ENCODE results near the gene PRXL2B.
A peak's percentile ranks its signal among the peaks of the same experiment; 100 is the strongest.
"Not testable (repeated sequence)": the region's sequence is repeated elsewhere in the genome, so short reads cannot be mapped to it uniquely, and the experiment has no call there.

The PRXL2B gene

GRCh38 chr1:2570332-2570731 is 16.2 kb upstream of the PRXL2B start:
- Histone ChIP-seq H3K9ac (ENCODE audit: low read length) (no peak overlapping the region), H3K4me1 (ENCODE audit: control insufficient read depth, insufficient read depth, low read length) (peaks cover 15% of the 10 kb centered on the region), H3K36me3 (ENCODE audit: control insufficient read depth, insufficient read depth, low read length) (no peaks in the 10 kb centered on the region), H3K9me3 (ENCODE audit: control insufficient read depth, low read length) (no peaks in the 10 kb centered on the region), H3K4me3 (ENCODE audit: low read length) (no peak overlapping the region), H3K27me3 (ENCODE audit: control insufficient read depth, insufficient read depth, low read length) (peaks cover 3% of the 10 kb centered on the region)

DNA sequence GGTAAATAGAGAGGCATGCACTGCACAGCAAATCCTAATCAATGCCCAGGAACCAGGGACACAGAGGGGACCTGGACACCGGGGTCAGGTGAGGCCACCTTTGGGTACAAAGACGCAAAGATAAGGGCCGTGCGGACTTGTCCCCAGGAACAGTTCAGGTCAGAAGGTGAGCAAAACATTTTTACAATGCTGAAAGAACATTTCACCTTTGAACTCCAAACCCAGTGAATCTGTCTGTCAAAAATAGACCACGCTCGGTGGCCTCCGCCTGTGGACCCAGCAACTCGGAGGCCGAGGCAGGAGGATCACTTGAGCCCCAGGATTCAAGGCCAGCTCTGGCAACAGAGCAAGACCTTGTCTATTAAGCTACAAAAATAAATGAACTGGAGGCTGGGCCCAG is 15.2 kb upstream of the PRXL2B start:
- Histone ChIP-seq H3K36me3 (ENCODE audit: control insufficient read depth, insufficient read depth, low read length) (no peaks in the 10 kb centered on the region), H3K9me3 (ENCODE audit: control insufficient read depth, low read length) (no peaks in the 10 kb centered on the region), H3K27me3 (ENCODE audit: control insufficient read depth, insufficient read depth, low read length) (no peaks in the 10 kb centered on the region), H3K9ac (ENCODE audit: low read length) (no peak overlapping the region), H3K4me3 (ENCODE audit: low read length) (no peak overlapping the region), H3K4me1 (ENCODE audit: control insufficient read depth, insufficient read depth, low read length) (peaks cover 16% of the 10 kb centered on the region)

- no peak overlapping the region for H3K4me3 ChIP-seq (ENCODE audit: low read length)
- no peak overlapping the region for H3K9ac ChIP-seq (ENCODE audit: low read length)
- no peaks in the 10 kb centered on the region for H3K36me3 ChIP-seq (ENCODE audit: control insufficient read depth, insufficient read depth, low read length)
- no peaks in the 10 kb centered on the region for H3K9me3 ChIP-seq (ENCODE audit: control insufficient read depth, low read length)
- no peaks in the 10 kb centered on the region for H3K27me3 ChIP-seq (ENCODE audit: control insufficient read depth, insufficient read depth, low read length)
- peaks cover 30% of the 10 kb centered on the region for H3K4me1 ChIP-seq (ENCODE audit: control insufficient read depth, insufficient read depth, low read length)
These were observed 13.2 kb upstream of the PRXL2B start for GRCh38 chr1:2573250-2573920.

- Histone ChIP-seq H3K27me3 (ENCODE audit: control insufficient read depth, insufficient read depth, low read length) (no peaks in the 10 kb centered on the region), H3K4me3 (ENCODE audit: low read length) (no peak overlapping the region), H3K9ac (ENCODE audit: low read length) (no peak overlapping the region), H3K36me3 (ENCODE audit: control insufficient read depth, insufficient read depth, low read length) (no peaks in the 10 kb centered on the region), H3K4me1 (ENCODE audit: control insufficient read depth, insufficient read depth, low read length) (peaks cover 37% of the 10 kb centered on the region), H3K9me3 (ENCODE audit: control insufficient read depth, low read length) (no peaks in the 10 kb centered on the region)
These were observed 12.2 kb upstream of the PRXL2B start for GRCh38 chr1:2574350-2574749.

DNA sequence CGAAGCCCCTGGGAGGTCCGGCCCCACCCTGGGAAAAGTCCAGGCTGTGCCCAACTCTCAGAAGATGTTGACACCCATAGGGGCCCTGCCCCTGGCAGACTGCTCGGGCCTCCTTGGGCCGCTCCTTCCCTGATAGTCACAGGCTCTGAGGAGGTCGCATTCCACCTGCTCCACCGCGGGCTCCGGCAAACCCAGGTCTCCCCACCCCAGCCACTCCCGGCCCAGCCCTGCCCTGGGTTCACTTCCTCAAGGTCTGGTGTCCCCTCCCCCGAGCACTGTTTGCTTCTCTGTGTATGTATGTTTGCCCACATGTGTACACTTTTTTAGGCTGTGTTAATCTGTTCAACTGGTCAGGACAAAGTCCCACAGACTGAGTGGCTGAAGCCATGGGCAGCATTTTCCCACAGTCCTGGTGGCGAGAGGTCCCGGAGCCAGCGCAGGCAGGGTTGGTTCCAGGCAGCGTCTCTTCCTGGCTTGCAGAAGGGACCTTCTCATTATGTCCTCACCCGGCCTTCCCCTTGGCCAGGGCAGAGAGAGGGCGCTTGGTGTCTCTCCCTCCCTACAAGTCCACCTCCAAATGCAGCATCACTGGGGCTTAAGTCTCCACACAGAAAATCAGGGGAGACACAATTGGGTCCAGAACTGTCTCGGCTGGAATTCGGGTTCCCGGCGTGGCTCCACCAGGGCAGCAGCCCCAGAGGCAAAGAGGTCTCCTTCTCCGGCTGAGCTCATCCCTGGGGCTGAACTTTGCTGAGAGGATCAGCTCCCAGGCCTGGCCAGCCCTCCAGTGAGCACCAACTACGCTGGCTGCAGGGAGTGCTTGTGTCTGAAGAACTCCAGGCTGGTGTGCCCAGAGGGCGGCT is 10.5 kb upstream of the PRXL2B start:
- H3K4me3 ChIP-seq (ENCODE audit: low read length) = peak overlapping the region; percentile 3
- H3K9ac ChIP-seq (ENCODE audit: low read length) = peak overlapping the region; percentile 57
- no peaks in the 10 kb centered on the region for H3K36me3 ChIP-seq (ENCODE audit: control insufficient read depth, insufficient read depth, low read length)
- no peaks in the 10 kb centered on the region for H3K9me3 ChIP-seq (ENCODE audit: control insufficient read depth, low read length)
- H3K4me1 ChIP-seq (ENCODE audit: control insufficient read depth, insufficient read depth, low read length) = peaks cover 42% of the 10 kb centered on the region
- H3K27me3 ChIP-seq (ENCODE audit: control insufficient read depth, insufficient read depth, low read length) = no peaks in the 10 kb centered on the region

DNA sequence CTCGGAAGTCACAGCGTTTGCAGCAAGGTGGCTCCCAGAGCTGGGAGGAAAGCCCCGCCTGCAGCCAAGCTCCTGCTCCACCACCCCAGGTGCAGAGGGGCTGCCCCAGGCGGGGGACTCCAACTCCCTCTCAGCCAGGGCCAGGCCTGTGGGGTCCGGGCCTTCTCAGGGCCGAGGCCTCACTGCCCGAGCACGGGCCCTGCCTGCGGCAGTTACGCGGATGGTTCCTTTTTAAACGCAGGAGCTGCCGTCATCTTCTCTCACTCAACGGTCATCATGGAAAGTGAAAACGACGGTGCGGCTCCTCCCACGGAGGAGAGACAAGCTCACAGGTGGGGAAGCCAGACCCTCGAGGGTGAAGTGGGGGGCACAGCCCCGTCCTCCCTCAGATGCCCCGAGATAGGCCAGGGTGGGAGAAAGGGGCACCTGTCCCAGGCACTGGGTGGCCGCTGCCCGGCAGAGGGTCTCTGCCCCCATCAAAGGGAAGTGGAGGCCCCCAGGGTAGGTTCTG is 9.0 kb upstream of the PRXL2B start:
- not testable (repeated sequence) for H3K27me3 ChIP-seq (ENCODE audit: control insufficient read depth, insufficient read depth, low read length); H3K9me3 ChIP-seq (ENCODE audit: control insufficient read depth, low read length); H3K36me3 ChIP-seq (ENCODE audit: control insufficient read depth, insufficient read depth, low read length)
- Histone ChIP-seq H3K4me3 (ENCODE audit: low read length) (peak overlapping the region; percentile 17), H3K4me1 (ENCODE audit: control insufficient read depth, insufficient read depth, low read length) (peaks cover 42% of the 10 kb centered on the region), H3K9ac (ENCODE audit: low read length) (peak overlapping the region; percentile 72)

GRCh38 chr1:2578758-2579118 is 7.8 kb upstream of the PRXL2B start:
- H3K36me3 ChIP-seq (ENCODE audit: control insufficient read depth, insufficient read depth, low read length) = no peaks in the 10 kb centered on the region
- no peak overlapping the region for H3K4me3 ChIP-seq (ENCODE audit: low read length)
- peaks cover 47% of the 10 kb centered on the region for H3K4me1 ChIP-seq (ENCODE audit: control insufficient read depth, insufficient read depth, low read length)
- peak overlapping the region; percentile 72 for H3K9ac ChIP-seq (ENCODE audit: low read length)
- H3K27me3 ChIP-seq (ENCODE audit: control insufficient read depth, insufficient read depth, low read length) = no peaks in the 10 kb centered on the region
- no peaks in the 10 kb centered on the region for H3K9me3 ChIP-seq (ENCODE audit: control insufficient read depth, low read length)

DNA sequence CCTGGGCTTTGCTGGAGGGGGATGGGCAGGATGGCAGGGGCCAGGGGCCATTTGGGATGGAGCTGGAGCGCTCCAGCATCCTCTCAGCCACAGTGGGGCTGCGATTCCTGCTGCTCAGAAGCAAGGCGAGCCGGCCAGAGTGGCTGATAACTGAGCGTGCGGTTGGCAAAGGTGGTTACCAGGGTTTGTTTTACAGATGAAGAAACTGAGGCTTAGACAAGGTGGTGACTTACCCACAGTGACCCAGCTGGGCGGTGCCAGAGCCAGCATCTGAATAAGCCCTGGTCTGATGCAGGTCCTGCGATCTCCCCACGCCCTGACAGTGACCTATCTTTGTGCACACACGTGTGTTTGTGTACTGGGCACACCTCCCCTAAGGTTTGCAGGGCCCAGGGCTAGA is 5.9 kb upstream of the PRXL2B start:
- H3K36me3 ChIP-seq (ENCODE audit: control insufficient read depth, insufficient read depth, low read length) = no peaks in the 10 kb centered on the region
- H3K9me3 ChIP-seq (ENCODE audit: control insufficient read depth, low read length) = no peaks in the 10 kb centered on the region
- H3K9ac ChIP-seq (ENCODE audit: low read length) = peak overlapping the region; percentile 22
- peaks cover 56% of the 10 kb centered on the region for H3K4me1 ChIP-seq (ENCODE audit: control insufficient read depth, insufficient read depth, low read length)
- H3K27me3 ChIP-seq (ENCODE audit: control insufficient read depth, insufficient read depth, low read length) = no peaks in the 10 kb centered on the region
- H3K4me3 ChIP-seq (ENCODE audit: low read length) = no peak overlapping the region

DNA sequence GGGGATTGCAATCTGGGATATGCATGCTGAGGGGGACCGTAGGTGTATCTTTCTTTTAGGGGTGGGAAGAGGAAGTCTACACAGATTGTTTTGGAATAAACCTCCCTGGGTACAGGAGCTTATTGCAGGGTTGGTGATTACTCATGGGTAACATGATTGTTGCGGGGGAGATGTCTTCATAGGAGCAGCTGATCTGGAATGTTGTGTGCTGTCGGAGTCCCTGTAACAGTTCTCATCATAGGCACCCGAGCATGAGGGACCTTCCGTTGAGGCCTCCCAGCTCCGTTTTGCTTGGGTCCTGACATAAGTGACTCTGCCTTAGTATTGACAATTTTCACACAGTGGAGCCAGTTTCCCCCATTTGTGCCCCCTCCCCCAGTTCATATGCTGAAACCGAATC is 4.2 kb upstream of the PRXL2B start:
- Histone ChIP-seq H3K4me3 (ENCODE audit: low read length) (no peak overlapping the region), H3K27me3 (ENCODE audit: control insufficient read depth, insufficient read depth, low read length) (no peaks in the 10 kb centered on the region), H3K9ac (ENCODE audit: low read length) (no peak overlapping the region), H3K9me3 (ENCODE audit: control insufficient read depth, low read length) (no peaks in the 10 kb centered on the region), H3K4me1 (ENCODE audit: control insufficient read depth, insufficient read depth, low read length) (peaks cover 44% of the 10 kb centered on the region), H3K36me3 (ENCODE audit: control insufficient read depth, insufficient read depth, low read length) (no peaks in the 10 kb centered on the region)

DNA sequence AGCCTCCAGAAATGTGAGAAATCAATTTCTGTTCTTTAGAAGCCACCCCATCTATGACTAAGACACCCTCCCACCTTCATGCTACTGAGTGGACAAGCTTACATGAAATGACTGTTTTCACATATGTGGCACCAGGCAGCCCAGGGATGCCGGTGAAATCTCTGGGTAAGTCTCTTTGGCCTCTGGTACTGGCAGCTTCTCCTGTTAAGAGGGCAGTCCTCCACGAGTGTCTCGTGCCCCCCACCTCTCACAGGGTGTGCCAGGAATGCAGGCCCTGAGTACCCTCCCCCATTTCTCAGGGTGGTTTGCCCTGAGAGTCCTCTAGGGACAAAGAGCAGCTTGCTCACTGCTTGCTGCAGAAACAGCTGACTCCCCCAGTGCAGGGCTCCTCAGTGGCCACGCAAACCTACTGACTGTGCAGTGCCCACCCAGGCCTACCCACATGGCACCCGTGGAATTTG is 3.2 kb upstream of the PRXL2B start:
- Histone ChIP-seq H3K4me1 (ENCODE audit: control insufficient read depth, insufficient read depth, low read length) (peaks cover 43% of the 10 kb centered on the region), H3K9ac (ENCODE audit: low read length) (no peak overlapping the region), H3K4me3 (ENCODE audit: low read length) (no peak overlapping the region), H3K27me3 (ENCODE audit: control insufficient read depth, insufficient read depth, low read length) (no peaks in the 10 kb centered on the region), H3K36me3 (ENCODE audit: control insufficient read depth, insufficient read depth, low read length) (no peaks in the 10 kb centered on the region), H3K9me3 (ENCODE audit: control insufficient read depth, low read length) (no peaks in the 10 kb centered on the region)

DNA sequence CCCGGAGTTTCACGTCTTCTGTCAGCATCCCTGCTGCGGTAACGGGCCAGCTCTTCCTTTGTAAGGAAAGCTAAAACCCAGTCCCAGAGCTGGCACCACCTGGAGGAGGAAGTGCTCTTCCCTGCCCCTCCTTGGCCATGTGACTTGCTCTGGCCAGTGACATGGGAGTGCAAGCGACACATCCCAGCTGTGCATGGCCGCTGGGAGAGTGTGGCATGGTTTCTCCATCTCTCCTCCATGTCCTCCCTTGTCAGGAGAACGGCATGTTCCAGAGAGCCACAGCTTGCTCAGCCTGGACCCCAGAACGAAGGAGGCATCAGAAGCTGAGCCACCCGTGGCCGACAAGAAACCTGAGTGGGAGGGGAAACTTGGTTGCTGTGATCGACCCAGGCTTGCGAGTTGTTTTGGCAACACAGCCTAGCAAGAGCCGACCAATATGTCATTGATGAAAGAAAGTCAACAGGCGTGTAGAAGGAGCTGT is 2.7 kb upstream of the PRXL2B start:
- H3K4me1 ChIP-seq (ENCODE audit: control insufficient read depth, insufficient read depth, low read length) = peaks cover 41% of the 10 kb centered on the region
- no peaks in the 10 kb centered on the region for H3K27me3 ChIP-seq (ENCODE audit: control insufficient read depth, insufficient read depth, low read length)
- no peak overlapping the region for H3K4me3 ChIP-seq (ENCODE audit: low read length)
- H3K9ac ChIP-seq (ENCODE audit: low read length) = no peak overlapping the region
- no peaks in the 10 kb centered on the region for H3K9me3 ChIP-seq (ENCODE audit: control insufficient read depth, low read length)
- H3K36me3 ChIP-seq (ENCODE audit: control insufficient read depth, insufficient read depth, low read length) = no peaks in the 10 kb centered on the region

DNA sequence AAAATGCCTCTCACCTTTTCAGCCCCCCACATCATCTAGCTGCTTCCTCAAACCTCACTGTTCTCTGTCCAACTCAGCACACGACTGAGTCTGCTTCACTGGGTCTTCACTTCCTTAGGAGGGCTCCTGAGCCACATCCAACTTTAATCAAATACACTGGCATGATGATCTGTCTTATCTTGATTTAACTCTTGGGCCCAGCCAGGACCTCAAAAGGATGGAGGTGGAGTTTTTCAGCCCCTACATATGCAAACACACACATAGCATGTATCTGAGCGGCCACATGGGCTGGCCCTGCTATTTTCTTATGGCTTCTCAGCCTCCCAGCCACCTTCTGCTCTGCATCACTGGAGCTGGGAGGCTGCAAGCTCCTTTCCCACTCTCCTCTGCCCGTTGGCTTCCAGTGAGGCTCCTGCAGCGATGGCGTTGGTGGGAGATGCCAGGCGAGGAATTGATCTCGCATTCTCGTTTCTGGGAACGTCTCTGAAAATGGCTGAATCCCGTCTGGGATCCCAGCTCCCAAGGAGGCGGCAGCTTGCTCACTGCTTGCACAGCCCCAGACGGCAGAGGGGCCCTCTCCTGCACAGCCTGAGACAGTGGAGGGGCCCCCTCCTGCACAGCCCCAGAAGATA is 1.8 kb upstream of the PRXL2B start:
- Histone ChIP-seq H3K36me3 (ENCODE audit: control insufficient read depth, insufficient read depth, low read length) (no peaks in the 10 kb centered on the region), H3K4me3 (ENCODE audit: low read length) (peak overlapping the region; percentile 64), H3K9me3 (ENCODE audit: control insufficient read depth, low read length) (no peaks in the 10 kb centered on the region), H3K4me1 (ENCODE audit: control insufficient read depth, insufficient read depth, low read length) (peaks cover 39% of the 10 kb centered on the region), H3K27me3 (ENCODE audit: control insufficient read depth, insufficient read depth, low read length) (no peaks in the 10 kb centered on the region), H3K9ac (ENCODE audit: low read length) (no peak overlapping the region)

All from mucosa of stomach (tissue), 1 donor.